Endothelial cell of umbilical vein (primary cell): ENCODE data around the gene CALR3. TPM values are rescaled to one million over a fixed set of nuclear protein-coding genes. Genes with fewer than 3 reads are reported as not detected.

Source experiments
- BruUV-seq: library from RNA; stranded (reverse); fragments of 400-500 nt; replicated peaks from 2 replicates; lab custom pipeline; 2021; lab: Mats Ljungman, UMichigan
- CTCF ChIA-PET: fragments of 300-600, 350-600 bp; sonication (Branson Sonifier 250); formaldehyde crosslinking; loops from one replicate; lab custom pipeline; 2021; ENCODE audit warnings: antibody characterized with exemption, inconsistent platforms; lab: Charles Lee
- POLR2A ChIA-PET: fragments of 300-600, 350-600 bp; sonication (Branson Sonifier 250); formaldehyde crosslinking; loops from one replicate; lab custom pipeline; 2021; ENCODE audit warnings: antibody characterized with exemption, inconsistent platforms; lab: Charles Lee
- DNase-seq: peaks from one replicate; pipeline ENCODE4 v3.0.0-alpha.2; 2011; ENCODE audit warnings: low read depth, low spot score
- FAIRE-seq: peaks from 2 replicates; lab custom pipeline; 2011; peaks lifted over from hg19 to GRCh38; lab: Jason Lieb, UNC
- H2AFZ ChIP-seq: 2 replicates; pipeline ENCODE4 v1.6.0; 2012; ENCODE audit warnings: low read depth, low read length, control low read depth, inconsistent platforms
- H3K27ac ChIP-seq: 2 replicates; pipeline ENCODE4 v1.5.1; 2011; ENCODE audit warnings: low read depth, mild to moderate bottlenecking, control low read depth, low read length, moderate library complexity; ENCODE audit not compliant: insufficient read depth
- H3K27me3 ChIP-seq, 2 experiments: 2 replicates each; pipeline versions ENCODE4 v1.6.0 to v1.6.1; 2011; ENCODE audit warnings: low read length in 2 of 2, mixed read lengths in 1 of 2; ENCODE audit not compliant: control insufficient read depth in 2 of 2, insufficient read depth in 2 of 2
- H3K36me3 ChIP-seq, 2 experiments: 2 replicates in 1 of 2; 3 replicates in 1 of 2; pipeline ENCODE4 v1.5.1; 2011; ENCODE audit warnings: low read length in 2 of 2, mild to moderate bottlenecking in 1 of 2, moderate library complexity in 1 of 2; ENCODE audit not compliant: control insufficient read depth in 2 of 2, insufficient read depth in 2 of 2; ENCODE audit errors: extremely low read depth in 1 of 2
- H3K4me1 ChIP-seq: 3 replicates; pipeline ENCODE4 v1.5.1; 2011; ENCODE audit warnings: mild to moderate bottlenecking, low read length; ENCODE audit not compliant: control insufficient read depth, insufficient read depth; ENCODE audit errors: extremely low read depth
- H3K4me2 ChIP-seq: 2 replicates; pipeline ENCODE4 v1.6.1; 2011; ENCODE audit warnings: low read length, control low read depth, mixed read lengths; ENCODE audit not compliant: insufficient read depth
- H3K4me3 ChIP-seq, 3 experiments: fragments of 200-600 bp in 1 of 3; sonication (generic), shearing (Covaris generic) in 1 of 3; replicated peaks in 1 of 3; 2 replicates each; pipeline ENCODE4 v1.5.1; 2011 to 2016; ENCODE audit warnings: control low read depth in 3 of 3, low read length in 3 of 3, mild to moderate bottlenecking in 2 of 3, inconsistent platforms in 1 of 3, low read depth in 1 of 3, moderate library complexity in 1 of 3; ENCODE audit not compliant: insufficient read depth in 1 of 3
- H3K79me2 ChIP-seq: 2 replicates; pipeline ENCODE4 v1.6.0; 2012; ENCODE audit warnings: low read length, inconsistent platforms; ENCODE audit not compliant: control insufficient read depth, insufficient read depth
- H3K9ac ChIP-seq: replicated peaks from 2 replicates; pipeline ENCODE3; 2011; ENCODE audit warnings: low read length, control low read depth; ENCODE audit not compliant: insufficient read depth; ENCODE audit errors: extremely low read depth
- H3K9me1 ChIP-seq: replicated peaks from 3 replicates; pipeline ENCODE4 v1.6.0; 2011; ENCODE audit warnings: mild to moderate bottlenecking, low read length; ENCODE audit not compliant: control insufficient read depth, insufficient read depth; ENCODE audit errors: extremely low read depth
- H3K9me3 ChIP-seq: replicated peaks from 2 replicates; pipeline ENCODE4 v1.5.1; 2012; ENCODE audit warnings: low read length, inconsistent platforms; ENCODE audit not compliant: control insufficient read depth, insufficient read depth
- H4K20me1 ChIP-seq: replicated peaks from 2 replicates; pipeline ENCODE3; 2011; ENCODE audit warnings: mild to moderate bottlenecking, low read length; ENCODE audit not compliant: control insufficient read depth, insufficient read depth; ENCODE audit errors: extremely low read depth
- CTCF ChIP-seq, 2 donors: IDR thresholded peaks; 1 replicate in 1 of 2; 2 replicates in 1 of 2; pipeline ENCODE4 v1.5.1; 2011; ENCODE audit warnings: low read length in 2 of 2, mild to moderate bottlenecking in 2 of 2, moderate library complexity in 2 of 2, control low read depth in 1 of 2, inconsistent platforms in 1 of 2, low read depth in 1 of 2; ENCODE audit not compliant: insufficient read depth in 1 of 2; ENCODE audit errors: extremely low read depth in 1 of 2
- EZH2 ChIP-seq: IDR thresholded peaks from 2 replicates; pipeline ENCODE4 v1.6.1; 2012; ENCODE audit warnings: borderline replicate concordance, low read depth, mild to moderate bottlenecking, moderate library complexity, low read length, inconsistent platforms; ENCODE audit not compliant: severe bottlenecking
- FOS ChIP-seq: IDR thresholded peaks from 2 replicates; pipeline ENCODE4 v1.6.1; 2011; ENCODE audit warnings: mild to moderate bottlenecking, low read length, moderate library complexity, borderline replicate concordance; ENCODE audit not compliant: insufficient read depth
- GATA2 ChIP-seq: IDR thresholded peaks from 2 replicates; pipeline ENCODE4 v1.7.0; 2011; ENCODE audit warnings: low read depth, mild to moderate bottlenecking, moderate library complexity, mixed read lengths, low read length; ENCODE audit not compliant: insufficient read length, insufficient read depth
- JUN ChIP-seq: IDR thresholded peaks from 2 replicates; pipeline ENCODE4 v1.6.1; 2011; ENCODE audit warnings: borderline replicate concordance, low read depth; ENCODE audit not compliant: insufficient read length, insufficient read depth
- MAX ChIP-seq: IDR thresholded peaks from 2 replicates; pipeline ENCODE4 v1.6.1; 2011; ENCODE audit not compliant: insufficient read depth, insufficient read length
- MYC ChIP-seq: IDR thresholded peaks from one replicate; pipeline ENCODE4 v1.6.1; 2011; ENCODE audit warnings: mild to moderate bottlenecking, low read depth, low read length
- POLR2A ChIP-seq: IDR thresholded peaks from 2 replicates; pipeline ENCODE4 v1.6.1; 2012; ENCODE audit warnings: low read depth, mild to moderate bottlenecking, control low read depth, low read length
- POLR2AphosphoS5 ChIP-seq: IDR thresholded peaks from 2 replicates; pipeline ENCODE4 v1.6.1; 2012; ENCODE audit warnings: low read depth, mild to moderate bottlenecking, control low read depth, low read length, moderate library complexity; ENCODE audit not compliant: insufficient read depth
- dilution Hi-C: fragments of 300-500 bp; cut with MboI; formaldehyde crosslinking; loops from one replicate; pipeline ENCODE4 v1.15.0; 2019; ENCODE audit warnings: low sequenced_read_pairs; ENCODE audit not compliant: extremely low pct_ligation_motif_present
- intact Hi-C: fragments of 100-400 bp; cut with micrococcal nuclease; formaldehyde crosslinking; loops from one replicate; pipeline ENCODE4 v1.10.0; 2022
- polyA plus RNA-seq, 4 experiments: library from polyadenylated mRNA; depleted of rRNA in 3 of 4; stranded (reverse) in 3 of 4; unstranded in 1 of 4; fragments of >200 nt; gene quantifications; 2 replicates each; pipeline versions ENCODE4 v1.2.1 to v1.2.3, GENCODE V29; 2011 to 2012; ENCODE audit warnings: missing spikeins in 1 of 4
- total RNA-seq: library from RNA; stranded (reverse); gene quantifications from 2 replicates; pipeline ENCODE4 v1.2.3, GENCODE V29; 2021

CALR3 gene
- total and polyA plus RNA-seq, 2 donors (not counting 3 experiments of a cell fraction or from before 2014, with no cell fraction given): not detected

GRCh38 chr19:16436780-16437332, 59.1 kb downstream of the CALR3 start:
- DNase-seq (no peak), FAIRE-seq (no peak)
- TF ChIP-seq POLR2AphosphoS5: no peak
- TF ChIP-seq GATA2: no peak
- TF ChIP-seq MAX: no peak
- no peak for TF ChIP-seq FOS
- TF ChIP-seq POLR2A: no peak
- TF ChIP-seq EZH2: no peak
- TF ChIP-seq CTCF (IDR thresholded peaks at IDR 0.05; ENCODE audit: extremely low read depth in 1 of 2, insufficient read depth in 1 of 2, low read depth in 1 of 2, low read length in 2 of 2): no peak
- TF ChIP-seq JUN: no peak
- TF ChIP-seq MYC: no peak
- Histone ChIP-seq H3K9ac (peak overlapping the region; percentile 59), H3K27ac (peak overlapping the region; percentile 72), H4K20me1 (no peaks in the 10 kb centered on the region), H3K4me1 (peaks cover 27% of the 10 kb centered on the region), H3K79me2 (no peaks in the 10 kb centered on the region), H3K9me3 (no peaks in the 10 kb centered on the region), H3K36me3 (peaks cover 0 to 4% of the 10 kb centered on the region in 2 experiments), H3K4me2 (peak overlapping the region; percentile 66), H3K9me1 (no peaks in the 10 kb centered on the region), H3K27me3 (no peaks in the 10 kb centered on the region), H2AFZ (no peak overlapping the region), H3K4me3 (no peak overlapping the region)
- dilution Hi-C loops: no loop called here
- BruUV-seq: no TSS peak
- POLR2A ChIA-PET: no interaction called here
- intact Hi-C loops: loop anchor here (5.0 kb wide), 2 partner anchors 60 to 105 kb away; partner anchors contain the start of genes C19orf44, CALR3 and CHERP
- CTCF ChIA-PET: interaction anchor here (1.1 to 1.4 kb wide), 2 partner anchors 8 to 56 kb away, joined by 4 to 5 read pairs; no protein-coding TSS in a partner anchor
